Measurements from ENCODE around the gene BCAR1.

Gene BCAR1

GRCh38 chr16:75196836-75197235 lies 54.6 kb downstream of the BCAR1 start:
- DNase-seq = no peak

GRCh38 chr16:75195811-75196790 lies 55.3 kb downstream of the BCAR1 start:
- no peak for DNase-seq

GRCh38 chr16:75193730-75194444 lies 57.5 kb downstream of the BCAR1 start:
- no peak for DNase-seq

DNA sequence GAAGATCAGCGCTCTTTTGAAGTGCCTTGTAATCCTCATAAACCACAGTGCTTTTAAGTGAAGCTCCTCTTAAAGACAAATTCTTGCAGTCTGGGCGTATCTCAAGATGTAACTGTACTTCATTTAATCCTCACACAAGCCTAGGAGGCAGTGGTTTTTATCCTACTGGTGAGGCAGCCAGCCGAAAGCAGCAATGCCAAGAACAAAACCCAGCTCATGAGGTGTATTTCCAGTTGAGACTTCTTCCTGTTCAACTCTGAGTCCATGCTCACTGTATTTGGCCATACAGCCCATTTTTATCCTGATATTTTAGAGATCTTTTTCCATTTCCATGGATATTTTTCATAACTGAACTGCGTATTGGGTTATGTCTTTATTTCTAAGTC lies 58.2 kb downstream of the BCAR1 start:
- DNase-seq = no peak

GRCh38 chr16:75192606-75193264 lies 58.7 kb downstream of the BCAR1 start:
- DNase-seq = no peak

DNA sequence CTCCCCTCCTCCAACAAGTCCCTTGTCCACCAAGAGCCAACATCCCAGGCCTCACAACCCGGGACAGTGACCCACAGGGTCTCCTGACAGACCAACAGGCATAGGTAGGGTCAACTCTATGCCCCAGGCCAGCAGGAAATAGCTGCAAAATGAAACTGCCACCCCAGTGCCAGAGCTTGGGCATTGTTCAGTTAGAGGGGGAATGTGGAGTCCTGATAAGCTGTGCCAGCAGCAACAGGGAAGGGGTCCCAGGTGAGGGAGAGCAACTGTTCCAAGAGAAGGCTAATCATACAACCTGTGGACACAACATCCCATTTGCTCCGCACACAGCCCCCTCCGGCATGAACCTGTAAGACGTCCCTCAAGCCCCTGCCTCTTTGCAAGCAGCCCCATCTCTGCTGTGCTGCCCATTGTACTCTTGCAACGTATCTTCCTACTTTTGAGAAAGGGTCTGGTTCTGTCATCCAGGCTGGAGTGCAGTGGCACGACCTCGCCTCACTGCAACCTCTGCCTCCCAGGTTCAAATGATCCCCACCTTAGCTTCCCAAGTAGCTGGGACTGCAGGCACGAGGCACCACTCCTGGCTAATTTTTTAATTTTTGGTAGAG lies 61.7 kb downstream of the BCAR1 start:
- no peak for DNase-seq

DNA sequence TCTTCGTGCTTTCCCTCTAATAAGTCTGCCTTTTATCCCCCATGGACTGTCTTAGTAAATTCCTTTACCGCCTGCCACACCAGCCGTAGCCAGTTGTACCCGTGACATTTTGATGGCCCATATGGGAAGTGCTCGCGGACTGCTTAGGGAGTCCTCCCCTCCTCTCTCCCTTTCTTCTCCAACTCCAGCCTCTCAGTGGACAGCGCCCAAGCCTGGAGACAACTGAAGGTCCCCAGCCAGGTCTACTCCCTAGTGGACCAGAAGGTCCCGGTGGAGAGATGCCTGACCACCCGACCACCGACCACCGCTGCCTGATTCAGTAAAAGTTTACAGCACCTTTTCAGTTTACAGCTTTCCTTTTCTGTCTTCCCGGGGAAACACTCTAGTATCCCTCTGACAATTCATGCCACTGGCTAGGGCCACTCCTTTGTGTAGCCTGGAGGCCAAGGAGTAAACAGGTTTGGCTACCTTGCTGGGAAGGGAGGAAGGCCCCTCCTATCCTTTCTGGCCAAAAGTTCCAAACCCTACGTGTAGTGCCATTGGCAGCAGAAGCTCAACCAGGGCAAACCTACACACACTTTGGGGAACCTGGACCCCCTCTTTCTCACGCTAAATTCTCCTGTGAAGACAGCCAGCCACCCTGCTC lies 62.5 kb downstream of the BCAR1 start:
- DNase-seq = no peak

DNA sequence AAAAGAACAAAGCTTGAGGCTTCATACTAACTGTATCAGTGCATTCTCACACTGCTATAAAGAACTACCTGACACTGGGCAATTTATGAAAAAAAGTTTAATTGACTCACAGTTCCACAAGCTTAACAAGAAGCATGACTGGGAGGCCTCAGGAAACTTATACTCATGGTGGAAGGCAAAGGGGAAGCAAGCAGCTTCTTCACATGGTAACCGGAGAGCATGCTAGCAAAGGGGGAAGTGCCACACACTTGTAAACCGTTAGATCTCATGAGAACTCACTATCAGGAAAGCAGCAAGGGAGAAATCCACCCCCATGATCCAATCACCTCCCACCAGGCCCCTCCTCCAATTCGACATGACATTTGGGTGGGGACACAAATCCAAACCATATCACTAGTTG lies 69.8 kb downstream of the BCAR1 start:
- no peak for DNase-seq

DNA sequence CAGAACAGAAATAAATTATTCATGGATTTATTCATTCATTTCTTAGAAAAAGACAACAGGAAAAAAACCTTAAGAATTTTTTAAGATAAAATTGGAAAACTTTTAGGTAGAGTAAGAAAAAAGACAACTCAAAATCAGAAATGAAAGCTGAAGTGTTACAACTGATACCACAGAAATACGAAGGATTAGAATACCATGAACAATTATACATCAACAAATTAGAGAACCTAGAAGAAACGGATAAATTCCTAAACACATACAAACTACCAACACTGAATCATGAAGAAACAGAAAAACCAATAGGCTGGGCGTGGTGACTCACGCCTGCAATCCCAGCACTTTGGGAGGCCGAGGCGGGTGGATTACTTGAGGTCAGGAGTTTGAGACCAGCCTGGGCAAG lies 72.2 kb downstream of the BCAR1 start:
- DNase-seq = no peak
